Epithelial cell of proximal tubule (primary cell): ENCODE data around the gene FUT8. TPM values are rescaled to one million over a fixed set of nuclear protein-coding genes. Genes with fewer than 3 reads are reported as not detected.

Experiments used
- DNase-seq: peaks from one replicate; pipeline ENCODE4 v3.0.0-alpha.2; 2011; ENCODE audit warnings: low read depth
- H3K4me3 ChIP-seq: 2 replicates; pipeline ENCODE4 v1.5.1; 2011; ENCODE audit warnings: low read depth, mild to moderate bottlenecking, low read length
- total RNA-seq: library from RNA; depleted of rRNA; stranded (reverse); fragments of >200 nt; gene quantifications from 2 replicates; pipeline ENCODE4 v1.2.3, GENCODE V29; 2015
- TF ChIP-seq, protein P1 (sequence below): conservative IDR thresholded peaks from 2 replicates; pipeline ENCODE4 v1.5.1; 2012; ENCODE audit warnings: low read depth, mild to moderate bottlenecking, low read length

The FUT8 gene
- total RNA-seq, 1 donor from 2014 or later: 66.4 TPM

DNA sequence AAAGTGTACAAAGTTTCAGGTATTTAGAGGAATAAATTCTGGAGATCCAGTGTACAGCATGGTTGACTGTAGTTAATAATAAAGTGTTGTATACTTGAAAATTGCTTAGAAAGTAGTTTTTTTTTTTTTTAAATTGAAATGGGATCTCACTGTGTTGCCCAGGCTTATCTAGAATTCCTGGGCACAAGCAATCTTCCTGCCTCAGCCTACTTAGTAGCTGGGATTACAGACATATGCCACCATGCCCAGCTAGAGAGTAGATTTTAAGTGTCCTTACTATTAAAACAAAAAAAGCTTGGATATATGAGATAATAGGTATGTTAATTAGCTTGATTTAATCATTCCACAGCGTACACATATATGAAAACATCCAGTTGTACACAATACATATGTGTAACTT is 27.7 kb downstream of the FUT8 start:
- H3K4me3 ChIP-seq: no peak overlapping the region
- TF ChIP-seq, protein P1, sequence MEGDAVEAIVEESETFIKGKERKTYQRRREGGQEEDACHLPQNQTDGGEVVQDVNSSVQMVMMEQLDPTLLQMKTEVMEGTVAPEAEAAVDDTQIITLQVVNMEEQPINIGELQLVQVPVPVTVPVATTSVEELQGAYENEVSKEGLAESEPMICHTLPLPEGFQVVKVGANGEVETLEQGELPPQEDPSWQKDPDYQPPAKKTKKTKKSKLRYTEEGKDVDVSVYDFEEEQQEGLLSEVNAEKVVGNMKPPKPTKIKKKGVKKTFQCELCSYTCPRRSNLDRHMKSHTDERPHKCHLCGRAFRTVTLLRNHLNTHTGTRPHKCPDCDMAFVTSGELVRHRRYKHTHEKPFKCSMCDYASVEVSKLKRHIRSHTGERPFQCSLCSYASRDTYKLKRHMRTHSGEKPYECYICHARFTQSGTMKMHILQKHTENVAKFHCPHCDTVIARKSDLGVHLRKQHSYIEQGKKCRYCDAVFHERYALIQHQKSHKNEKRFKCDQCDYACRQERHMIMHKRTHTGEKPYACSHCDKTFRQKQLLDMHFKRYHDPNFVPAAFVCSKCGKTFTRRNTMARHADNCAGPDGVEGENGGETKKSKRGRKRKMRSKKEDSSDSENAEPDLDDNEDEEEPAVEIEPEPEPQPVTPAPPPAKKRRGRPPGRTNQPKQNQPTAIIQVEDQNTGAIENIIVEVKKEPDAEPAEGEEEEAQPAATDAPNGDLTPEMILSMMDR: no peak
- no peak for DNase-seq

DNA sequence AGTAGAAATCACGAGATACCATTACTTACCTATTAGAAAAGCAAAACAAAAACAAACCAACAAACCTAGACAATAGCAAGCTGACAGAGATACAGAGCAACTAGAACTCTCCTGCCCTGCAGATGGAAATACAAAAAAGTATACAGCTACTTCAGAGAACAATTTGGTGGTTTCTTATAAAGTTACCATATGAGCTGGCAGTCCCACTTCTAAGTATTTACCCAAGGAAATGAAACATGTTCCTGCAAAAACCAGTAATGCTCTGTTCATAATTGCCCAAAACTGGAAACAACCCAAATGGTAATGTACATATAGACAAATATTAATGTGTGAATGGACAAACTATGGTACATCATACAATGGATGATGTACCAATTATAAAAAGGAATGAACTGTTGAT is 31.7 kb downstream of the FUT8 start:
- H3K4me3 ChIP-seq: no peak overlapping the region
- DNase-seq: no peak
- TF ChIP-seq, protein P1: no peak

DNA sequence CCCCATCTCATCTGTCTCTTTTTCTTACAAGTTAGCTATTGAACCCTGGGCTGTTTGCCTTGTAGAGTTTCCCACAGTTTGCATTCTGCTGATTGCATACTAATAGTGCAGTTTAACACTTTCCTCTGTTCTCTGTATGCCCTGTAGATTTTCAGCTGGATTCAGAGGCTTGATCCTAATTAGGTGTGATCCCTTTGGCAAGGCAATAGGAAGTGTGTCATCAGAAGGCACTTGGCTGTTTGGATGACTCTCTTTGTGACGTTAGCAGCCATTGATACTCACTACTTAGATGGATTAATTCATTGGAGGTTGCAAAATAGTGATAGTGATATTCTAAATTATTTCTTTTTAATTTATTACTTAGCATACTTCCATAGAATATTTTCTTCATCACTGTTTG is 33.6 kb downstream of the FUT8 start:
- TF ChIP-seq, protein P1: no peak
- no peak overlapping the region for H3K4me3 ChIP-seq
- no peak for DNase-seq

DNA sequence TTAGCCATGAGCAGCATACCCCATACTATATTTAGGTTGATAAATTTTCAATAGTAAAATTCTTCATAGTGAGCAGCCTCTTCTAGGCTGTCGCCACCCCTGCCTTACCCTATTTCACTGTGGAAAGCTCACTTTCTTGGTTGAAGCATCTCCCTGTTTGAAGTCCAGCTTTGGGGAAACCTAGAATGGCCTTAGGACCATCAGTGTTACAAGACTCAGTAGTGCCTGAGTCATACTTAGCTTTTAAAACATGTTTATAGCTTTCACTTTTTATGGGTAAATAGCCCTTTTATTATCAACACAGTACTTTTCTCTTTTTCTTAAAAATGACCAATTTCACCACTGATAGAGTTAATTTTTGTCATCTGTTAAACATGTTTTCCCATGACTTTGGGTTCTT is 37.1 kb downstream of the FUT8 start:
- TF ChIP-seq, protein P1: no peak
- H3K4me3 ChIP-seq: no peak overlapping the region
- DNase-seq: no peak

DNA sequence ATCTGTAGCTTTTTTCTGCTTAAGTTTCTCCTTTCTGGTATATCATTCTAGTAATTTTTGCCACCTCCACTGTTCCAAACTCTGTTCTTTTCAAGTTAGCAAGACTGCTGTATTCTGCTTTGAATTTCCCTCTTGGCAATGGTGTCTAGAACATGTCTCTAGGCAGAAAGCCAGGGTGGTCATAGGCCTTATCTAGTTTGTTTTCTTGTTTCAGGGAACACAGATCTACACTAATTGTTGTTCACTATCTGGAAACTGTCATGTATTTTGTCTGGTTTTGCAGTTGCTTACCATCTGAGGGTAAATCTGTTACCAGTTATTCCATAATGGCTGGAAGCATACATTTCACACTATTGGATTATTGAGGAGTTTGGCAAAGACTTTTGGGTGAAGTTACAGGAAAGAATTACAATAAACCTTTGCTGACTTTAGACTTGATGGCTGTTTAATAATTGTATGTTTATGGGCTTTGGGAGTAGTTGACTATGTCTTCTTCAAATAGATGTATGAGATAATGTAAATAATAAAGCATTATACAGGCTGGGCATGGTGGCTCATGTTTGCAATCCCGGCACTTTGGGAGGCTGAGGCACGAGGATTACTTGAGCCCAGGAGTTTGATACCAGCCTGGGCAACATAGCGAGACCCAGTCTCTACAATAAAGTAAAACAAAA is 41.4 kb downstream of the FUT8 start:
- no peak for DNase-seq
- no peak overlapping the region for H3K4me3 ChIP-seq
- TF ChIP-seq, protein P1: no peak

DNA sequence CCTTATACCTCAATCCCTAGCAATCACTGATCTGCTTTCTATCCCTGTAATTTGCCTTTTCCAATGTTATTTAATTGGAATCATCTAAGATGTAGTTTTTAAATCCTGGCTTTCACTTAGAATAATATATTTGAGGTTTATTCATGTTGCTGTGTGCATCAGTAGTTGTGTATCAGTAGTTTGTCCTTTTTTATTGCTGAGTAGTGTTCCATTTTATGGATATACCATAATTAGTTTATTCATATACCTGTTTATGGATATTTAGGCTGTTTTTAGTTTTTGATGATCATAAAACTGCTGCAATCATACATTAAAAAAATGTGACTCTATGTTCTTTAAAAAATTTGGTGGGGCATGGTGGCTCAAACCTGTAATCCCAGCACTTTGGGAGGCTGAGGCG is 43.7 kb downstream of the FUT8 start:
- TF ChIP-seq, protein P1: no peak
- no peak for DNase-seq
- H3K4me3 ChIP-seq: no peak overlapping the region

DNA sequence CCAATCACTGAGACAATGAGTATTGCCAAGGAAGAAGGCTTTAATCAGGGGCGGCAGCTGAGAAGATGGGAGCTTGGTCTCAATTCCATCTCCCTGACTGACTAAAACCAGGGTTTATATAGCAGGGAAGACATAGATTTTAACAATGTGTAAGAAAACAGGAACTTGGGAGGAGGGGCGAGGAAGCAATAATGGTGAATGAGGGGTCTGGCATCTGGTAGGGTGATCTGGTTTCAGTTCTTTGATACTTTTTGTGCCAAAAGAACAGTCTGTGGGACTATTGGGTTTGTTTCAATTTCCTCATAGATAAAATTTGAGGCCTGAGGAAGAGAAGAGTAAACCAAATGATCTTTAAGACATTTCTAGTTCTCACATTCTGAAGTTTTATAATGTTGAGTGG is 49.2 kb downstream of the FUT8 start:
- no peak for DNase-seq
- H3K4me3 ChIP-seq: no peak overlapping the region
- TF ChIP-seq, protein P1: no peak
